Hepatocyte (in vitro differentiated cells): ENCODE data around the gene CMTR1.

Experiments used
- EZH2 ChIP-seq: fragments of 200-600 bp; sonication (generic); IDR thresholded peaks from 2 replicates; pipeline ENCODE4 v1.6.1; 2016; ENCODE audit warnings: antibody characterized with exemption, mild to moderate bottlenecking, borderline replicate concordance
- EZH2phosphoT487 ChIP-seq: fragments of 200-600 bp; sonication (generic); IDR thresholded peaks from one replicate; pipeline ENCODE4 v1.6.1; 2018; ENCODE audit warnings: antibody characterized with exemption, mild to moderate bottlenecking, low read depth, moderate library complexity; ENCODE audit not compliant: unreplicated experiment, severe bottlenecking
- TF ChIP-seq, protein P1 (sequence below): fragments of 200-600 bp; sonication (generic); IDR thresholded peaks from 2 replicates; pipeline ENCODE4 v1.5.1; 2016; ENCODE audit warnings: antibody characterized with exemption, mild to moderate bottlenecking; ENCODE audit not compliant: poor library complexity

DNA sequence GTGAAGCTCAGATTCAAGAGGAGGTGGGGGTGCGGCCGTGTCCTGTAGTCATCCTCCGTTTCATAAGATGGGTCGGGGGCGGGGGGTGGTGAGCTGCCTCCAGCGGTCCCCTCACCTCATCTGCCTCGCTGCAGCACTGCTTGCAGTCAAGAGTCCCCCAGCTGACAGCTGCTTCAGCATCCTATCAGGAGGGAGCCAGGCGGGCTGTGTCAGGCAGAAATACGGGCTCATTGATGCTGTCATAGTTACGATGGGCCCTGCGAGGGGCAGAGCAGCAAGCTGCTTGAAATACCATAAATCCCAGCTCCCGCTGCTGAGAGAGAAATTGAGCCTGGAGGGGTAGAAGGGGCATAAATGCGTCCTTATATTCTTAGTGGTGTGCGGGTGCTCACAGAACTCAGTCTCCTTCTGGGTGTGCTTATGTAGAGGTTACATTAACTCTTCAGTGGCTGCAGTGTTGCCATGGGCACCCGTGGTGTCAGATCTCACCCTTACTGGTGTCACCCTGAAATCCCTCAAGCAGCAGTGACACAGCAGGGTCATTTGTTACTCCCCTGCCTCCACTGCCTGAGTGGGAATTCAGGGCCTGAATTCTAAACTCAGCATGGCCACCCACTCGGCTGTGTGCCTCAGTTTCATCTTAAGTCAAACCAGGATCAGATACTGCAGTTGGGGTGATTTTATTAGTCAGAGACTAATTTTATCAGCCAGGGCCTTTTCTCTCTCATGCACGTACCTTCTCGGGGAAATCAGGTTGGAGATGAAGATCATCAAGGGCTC is 44.8 kb downstream of the CMTR1 start:
- TF ChIP-seq, protein P1, sequence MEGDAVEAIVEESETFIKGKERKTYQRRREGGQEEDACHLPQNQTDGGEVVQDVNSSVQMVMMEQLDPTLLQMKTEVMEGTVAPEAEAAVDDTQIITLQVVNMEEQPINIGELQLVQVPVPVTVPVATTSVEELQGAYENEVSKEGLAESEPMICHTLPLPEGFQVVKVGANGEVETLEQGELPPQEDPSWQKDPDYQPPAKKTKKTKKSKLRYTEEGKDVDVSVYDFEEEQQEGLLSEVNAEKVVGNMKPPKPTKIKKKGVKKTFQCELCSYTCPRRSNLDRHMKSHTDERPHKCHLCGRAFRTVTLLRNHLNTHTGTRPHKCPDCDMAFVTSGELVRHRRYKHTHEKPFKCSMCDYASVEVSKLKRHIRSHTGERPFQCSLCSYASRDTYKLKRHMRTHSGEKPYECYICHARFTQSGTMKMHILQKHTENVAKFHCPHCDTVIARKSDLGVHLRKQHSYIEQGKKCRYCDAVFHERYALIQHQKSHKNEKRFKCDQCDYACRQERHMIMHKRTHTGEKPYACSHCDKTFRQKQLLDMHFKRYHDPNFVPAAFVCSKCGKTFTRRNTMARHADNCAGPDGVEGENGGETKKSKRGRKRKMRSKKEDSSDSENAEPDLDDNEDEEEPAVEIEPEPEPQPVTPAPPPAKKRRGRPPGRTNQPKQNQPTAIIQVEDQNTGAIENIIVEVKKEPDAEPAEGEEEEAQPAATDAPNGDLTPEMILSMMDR: no peak
- TF ChIP-seq EZH2: no peak
- no peak for TF ChIP-seq EZH2phosphoT487
